ENCODE results near the gene SGSM2. TPM values are rescaled to one million over a fixed set of nuclear protein-coding genes. Genes with fewer than 3 reads are reported as not detected.
A peak's percentile ranks its signal among the peaks of the same experiment; 100 is the strongest.

The SGSM2 gene
- total and polyA plus RNA-seq, 3 experiments from 2014 or later = 16.3 to 43.1 (median 39.8) TPM

GRCh38 chr17:2427910-2428309 is 90.6 kb downstream of the SGSM2 start:
- Histone ChIP-seq H3K4me1 (ENCODE audit: insufficient read depth, low read length) (no peaks in the 10 kb centered on the region), H3K27me3 (ENCODE audit: insufficient read depth, low read length, poor library complexity, severe bottlenecking) (no peaks in the 10 kb centered on the region), H3K9me3 (ENCODE audit: low read length) (no peaks in the 10 kb centered on the region), H3K4me3 (ENCODE audit: low read length) (no peak overlapping the region), H3K27ac (ENCODE audit: low read depth, low read length) (no peak overlapping the region), H3K36me3 (ENCODE audit: insufficient read depth, low read length) (no peaks in the 10 kb centered on the region)
- no peak for DNase-seq
- H3K4me3 Mint-ChIP-seq = no peak overlapping the region
- H3K27me3 Mint-ChIP-seq = no peaks in the 10 kb centered on the region
- H3K4me1 Mint-ChIP-seq = peaks cover 0 to 4% (median 4%) of the 10 kb centered on the region in 3 donors
- POLR2A ChIA-PET = interaction anchor here (0.7 kb wide), 1 partner anchor 383 kb away, joined by 4 read pairs; no protein-coding TSS in a partner anchor
- peaks cover 0 to 47% (median 6%) of the 10 kb centered on the region in 3 donors for H3K36me3 Mint-ChIP-seq
- peak overlapping the region in 1 of 8 donors; percentile 58 for H3K27ac Mint-ChIP-seq
- CTCF ChIA-PET = no interaction called here
- no peaks in the 10 kb centered on the region for H3K9me3 Mint-ChIP-seq

Other genes starting within 250 kb of the SGSM2 start
- gene SMG6, start 33.7 kb upstream of the SGSM2 start, total RNA-seq = 10 to 100 TPM; 53.3 to 54.1 TPM
- gene SMG6, start 33.7 kb upstream of the SGSM2 start, polyA plus RNA-seq = 11.2 TPM
- gene SRR, start 33.6 kb upstream of the SGSM2 start, total RNA-seq = 10 to 100 TPM; 11.7 to 13.4 TPM
- gene SRR, start 33.6 kb upstream of the SGSM2 start, polyA plus RNA-seq = 5.7 TPM
- gene TSR1, start 1.0 kb upstream of the SGSM2 start, total RNA-seq = 10 to 100 TPM; 97.7 to 99.4 TPM
- 22.0 TPM for gene TSR1, start 1.0 kb upstream of the SGSM2 start, polyA plus RNA-seq
- gene MNT, start 63.6 kb downstream of the SGSM2 start, total RNA-seq = 10 to 100 TPM; 21.5 to 24.3 TPM
- 1.2 TPM for gene MNT, start 63.6 kb downstream of the SGSM2 start, polyA plus RNA-seq
- gene METTL16, start 174.4 kb downstream of the SGSM2 start, total RNA-seq = 10 to 100 TPM; 67.2 to 72.0 TPM
- gene METTL16, start 174.4 kb downstream of the SGSM2 start, polyA plus RNA-seq = 30.3 TPM